ENCODE results near the gene MTRF1.

MTRF1 gene

GRCh38 chr13:41222259-41222852, 41.0 kb downstream of the MTRF1 start:
- TF ChIP-seq FOXP2 (optimal IDR thresholded peaks at IDR 0.05; ENCODE audit: borderline replicate concordance, extremely low read depth, extremely low read length, insufficient read depth) (no peak), SIN3A (IDR thresholded peaks at IDR 0.05; ENCODE audit: borderline replicate concordance, insufficient read depth, low read length) (no peak)

GRCh38 chr13:41220401-41220800, 43.0 kb downstream of the MTRF1 start:
- TF ChIP-seq REST (IDR thresholded peaks at IDR 0.05; ENCODE audit: insufficient read depth in 1 of 2, low read depth in 2 of 2, low read length in 2 of 2) (no peak), TAF1 (IDR thresholded peaks at IDR 0.05; ENCODE audit: borderline replicate concordance, insufficient read depth, low read length) (no peak), FOXP2 (optimal IDR thresholded peaks at IDR 0.05; ENCODE audit: borderline replicate concordance, extremely low read depth, extremely low read length, insufficient read depth) (no peak), POLR2AphosphoS5 (IDR thresholded peaks at IDR 0.05; ENCODE audit: low read depth, low read length) (no peak), SIN3A (IDR thresholded peaks at IDR 0.05; ENCODE audit: borderline replicate concordance, insufficient read depth, low read length) (no peak)

GRCh38 chr13:41216160-41216559, 47.2 kb downstream of the MTRF1 start:
- TF ChIP-seq REST (IDR thresholded peaks at IDR 0.05; ENCODE audit: insufficient read depth in 1 of 2, low read depth in 2 of 2, low read length in 2 of 2): no peak
- no peak for TF ChIP-seq TAF1 (IDR thresholded peaks at IDR 0.05; ENCODE audit: borderline replicate concordance, insufficient read depth, low read length)
- no peak for TF ChIP-seq SIN3A (IDR thresholded peaks at IDR 0.05; ENCODE audit: borderline replicate concordance, insufficient read depth, low read length)
- no peak for TF ChIP-seq POLR2AphosphoS5 (IDR thresholded peaks at IDR 0.05; ENCODE audit: low read depth, low read length)
- no peak for TF ChIP-seq FOXP2 (optimal IDR thresholded peaks at IDR 0.05; ENCODE audit: borderline replicate concordance, extremely low read depth, extremely low read length, insufficient read depth)

- no peak for TF ChIP-seq REST (IDR thresholded peaks at IDR 0.05; ENCODE audit: insufficient read depth in 1 of 2, low read depth in 2 of 2, low read length in 2 of 2)
- TF ChIP-seq POLR2AphosphoS5 (IDR thresholded peaks at IDR 0.05; ENCODE audit: low read depth, low read length): no peak
- TF ChIP-seq SIN3A (IDR thresholded peaks at IDR 0.05; ENCODE audit: borderline replicate concordance, insufficient read depth, low read length): no peak
- no peak for TF ChIP-seq FOXP2 (optimal IDR thresholded peaks at IDR 0.05; ENCODE audit: borderline replicate concordance, extremely low read depth, extremely low read length, insufficient read depth)
- no peak for TF ChIP-seq TAF1 (IDR thresholded peaks at IDR 0.05; ENCODE audit: borderline replicate concordance, insufficient read depth, low read length)
These were observed 49.5 kb downstream of the MTRF1 start for GRCh38 chr13:41213919-41214318.

GRCh38 chr13:41213316-41213715, 50.1 kb downstream of the MTRF1 start:
- no peak for TF ChIP-seq SIN3A (IDR thresholded peaks at IDR 0.05; ENCODE audit: borderline replicate concordance, insufficient read depth, low read length)
- no peak for TF ChIP-seq TAF1 (IDR thresholded peaks at IDR 0.05; ENCODE audit: borderline replicate concordance, insufficient read depth, low read length)
- no peak for TF ChIP-seq FOXP2 (optimal IDR thresholded peaks at IDR 0.05; ENCODE audit: borderline replicate concordance, extremely low read depth, extremely low read length, insufficient read depth)
- no peak for TF ChIP-seq REST (IDR thresholded peaks at IDR 0.05; ENCODE audit: insufficient read depth in 1 of 2, low read depth in 2 of 2, low read length in 2 of 2)
- TF ChIP-seq POLR2AphosphoS5 (IDR thresholded peaks at IDR 0.05; ENCODE audit: low read depth, low read length): no peak

Data from PFSK-1 (cell line).